GM21515 (cell line): ENCODE data around the gene KIF21B.
A peak's percentile ranks its signal among the peaks of the same experiment; 100 is the strongest.

Experiments
- ATAC-seq: cut with Tn5 transposase; IDR thresholded peaks from one replicate; pipeline ENCODE4 v1.9.1; 2021; ENCODE audit not compliant: unreplicated experiment

The KIF21B gene

GRCh38 chr1:201023517-201023902 is at the start of gene KIF21B:
Gene KIF21B, minus strand, starts transcription at chr1:201023714. Its CDS starts 331 bp downstream, at chr1:201023383.
- peak; percentile 64 for ATAC-seq

- no peak for ATAC-seq
Measured at GRCh38 chr1:201072922-201073321, 49.4 kb upstream of the KIF21B start.

- no peak for ATAC-seq
Measured at GRCh38 chr1:201072149-201072548, 48.6 kb upstream of the KIF21B start.

GRCh38 chr1:201069636-201070035 is 46.1 kb upstream of the KIF21B start:
- no peak for ATAC-seq

GRCh38 chr1:201068976-201069375 is 45.5 kb upstream of the KIF21B start:
- no peak for ATAC-seq

- ATAC-seq = no peak
Measured at GRCh38 chr1:201066986-201067385, 43.5 kb upstream of the KIF21B start.

- ATAC-seq = no peak
Measured at GRCh38 chr1:201065686-201066085, 42.2 kb upstream of the KIF21B start.

- ATAC-seq = no peak
Measured at GRCh38 chr1:201064806-201065205, 41.3 kb upstream of the KIF21B start.

- ATAC-seq = no peak
Measured at GRCh38 chr1:201063145-201063544, 39.6 kb upstream of the KIF21B start.

GRCh38 chr1:201062511-201063091 is 39.1 kb upstream of the KIF21B start:
- ATAC-seq = no peak

GRCh38 chr1:201061886-201062285 is 38.4 kb upstream of the KIF21B start:
- no peak for ATAC-seq

GRCh38 chr1:201061049-201061448 is 37.5 kb upstream of the KIF21B start:
- ATAC-seq = no peak

- no peak for ATAC-seq
Measured at GRCh38 chr1:201060586-201060985, 37.1 kb upstream of the KIF21B start.

- no peak for ATAC-seq
Measured at GRCh38 chr1:201059871-201060555, 36.5 kb upstream of the KIF21B start.

- ATAC-seq = no peak
Measured at GRCh38 chr1:201059401-201059800, 35.9 kb upstream of the KIF21B start.

- no peak for ATAC-seq
Measured at GRCh38 chr1:201054091-201054543, 30.6 kb upstream of the KIF21B start.

GRCh38 chr1:201053155-201053860 is 29.8 kb upstream of the KIF21B start:
- no peak for ATAC-seq

- ATAC-seq = no peak
Measured at GRCh38 chr1:201051399-201051798, 27.9 kb upstream of the KIF21B start.

- ATAC-seq = no peak
Measured at GRCh38 chr1:201050515-201051277, 27.2 kb upstream of the KIF21B start.

- no peak for ATAC-seq
Measured at GRCh38 chr1:201049248-201049831, 25.8 kb upstream of the KIF21B start.

GRCh38 chr1:201048521-201048920 is 25.0 kb upstream of the KIF21B start:
- no peak for ATAC-seq
